Tibial artery (tissue), 4 donors: Measurements from ENCODE around the gene PDP2.
A peak's percentile ranks its signal among the peaks of the same experiment; 100 is the strongest.

ENCODE experiments used
- DNase-seq, 2 donors: peaks; one replicate each; pipeline ENCODE4 v3.0.0-alpha.2; 2019
- H3K27ac ChIP-seq, 2 donors: fragments of 200-600 bp; sonication (generic) in 1 of 2; 1 replicate in 1 of 2; 2 replicates in 1 of 2; pipeline ENCODE4 v1.5.1; 2018 to 2019; ENCODE audit warnings: mild to moderate bottlenecking in 1 of 2
- H3K27me3 ChIP-seq, 2 donors: fragments of 200-600 bp; sonication (generic) in 1 of 2; one replicate each; pipeline versions ENCODE4 v1.5.1 to v1.6.0; 2016 to 2019
- H3K36me3 ChIP-seq, 3 donors: fragments of 200-600 bp; sonication (generic) in 2 of 3; one replicate each; pipeline ENCODE4 v1.5.1; 2016 to 2019; ENCODE audit warnings: mild to moderate bottlenecking in 2 of 3
- H3K4me1 ChIP-seq, 4 donors: fragments of 200-600 bp; sonication (generic) in 2 of 4; 1 replicate in 3 of 4; 2 replicates in 1 of 4; pipeline ENCODE4 v1.5.1; 2016 to 2019
- H3K4me3 ChIP-seq, 2 donors: fragments of 200-600 bp; sonication (generic) in 1 of 2; 1 replicate in 1 of 2; 2 replicates in 1 of 2; pipeline ENCODE4 v1.5.1; 2018 to 2019; ENCODE audit warnings: mild to moderate bottlenecking in 2 of 2
- H3K9me3 ChIP-seq, 3 donors: fragments of 200-600 bp; sonication (generic) in 1 of 3; one replicate each; pipeline ENCODE4 v1.5.1; 2016 to 2019
- intact Hi-C: fragments of 100-400 bp; cut with DNase I; formaldehyde crosslinking; loops from one replicate; pipeline ENCODE4 v1.15.0; 2023; ENCODE audit warnings: low total_unique reads
- TF ChIP-seq, protein P1 (sequence below), 2 experiments: fragments of 200-600 bp in 1 of 2; fragments of 450-650 bp in 1 of 2; IDR thresholded peaks; one replicate each; pipeline ENCODE4 v1.5.1; 2017 to 2019; ENCODE audit warnings: antibody characterized with exemption in 2 of 2, mild to moderate bottlenecking in 1 of 2, moderate library complexity in 1 of 2

The PDP2 gene

DNA sequence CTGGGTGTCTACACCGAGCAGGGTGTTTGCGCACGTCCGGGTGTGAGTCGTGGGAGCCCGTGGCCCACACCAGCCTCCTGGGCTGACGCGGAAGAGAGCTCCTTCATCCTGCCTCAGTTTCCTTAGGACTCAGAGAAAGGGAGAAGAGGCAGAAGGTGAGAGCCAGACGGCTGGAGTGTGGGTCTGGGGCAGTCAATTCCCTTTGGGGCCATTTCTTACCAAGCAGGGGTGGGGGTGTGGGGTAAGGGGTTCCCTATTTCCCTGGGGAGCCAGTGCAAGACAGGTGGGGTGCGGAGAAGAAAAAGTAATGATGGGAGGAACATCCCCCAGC, 35.3 kb upstream of the PDP2 start:
- no peak for DNase-seq
- Histone ChIP-seq H3K9me3 (no peaks in the 10 kb centered on the region), H3K4me1 (peaks cover 8 to 23% (median 22%) of the 10 kb centered on the region in 4 donors), H3K27ac (no peak overlapping the region), H3K4me3 (peak overlapping the region; percentile 28 to 43), H3K27me3 (peaks cover 6 to 33% of the 10 kb centered on the region in 2 donors), H3K36me3 (no peaks in the 10 kb centered on the region)
- intact Hi-C loops: no loop called here
- TF ChIP-seq, protein P1, sequence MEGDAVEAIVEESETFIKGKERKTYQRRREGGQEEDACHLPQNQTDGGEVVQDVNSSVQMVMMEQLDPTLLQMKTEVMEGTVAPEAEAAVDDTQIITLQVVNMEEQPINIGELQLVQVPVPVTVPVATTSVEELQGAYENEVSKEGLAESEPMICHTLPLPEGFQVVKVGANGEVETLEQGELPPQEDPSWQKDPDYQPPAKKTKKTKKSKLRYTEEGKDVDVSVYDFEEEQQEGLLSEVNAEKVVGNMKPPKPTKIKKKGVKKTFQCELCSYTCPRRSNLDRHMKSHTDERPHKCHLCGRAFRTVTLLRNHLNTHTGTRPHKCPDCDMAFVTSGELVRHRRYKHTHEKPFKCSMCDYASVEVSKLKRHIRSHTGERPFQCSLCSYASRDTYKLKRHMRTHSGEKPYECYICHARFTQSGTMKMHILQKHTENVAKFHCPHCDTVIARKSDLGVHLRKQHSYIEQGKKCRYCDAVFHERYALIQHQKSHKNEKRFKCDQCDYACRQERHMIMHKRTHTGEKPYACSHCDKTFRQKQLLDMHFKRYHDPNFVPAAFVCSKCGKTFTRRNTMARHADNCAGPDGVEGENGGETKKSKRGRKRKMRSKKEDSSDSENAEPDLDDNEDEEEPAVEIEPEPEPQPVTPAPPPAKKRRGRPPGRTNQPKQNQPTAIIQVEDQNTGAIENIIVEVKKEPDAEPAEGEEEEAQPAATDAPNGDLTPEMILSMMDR (IDR thresholded peaks at IDR 0.05): no peak

GRCh38 chr16:66845791-66846221, 34.5 kb upstream of the PDP2 start:
- no peak overlapping the region for H3K4me3 ChIP-seq
- intact Hi-C loops: no loop called here
- H3K27ac ChIP-seq: no peak overlapping the region
- H3K36me3 ChIP-seq: no peaks in the 10 kb centered on the region
- DNase-seq: no peak
- H3K4me1 ChIP-seq: peaks cover 8 to 23% (median 22%) of the 10 kb centered on the region in 4 donors
- TF ChIP-seq, protein P1 (IDR thresholded peaks at IDR 0.05): no peak
- no peaks in the 10 kb centered on the region for H3K9me3 ChIP-seq
- H3K27me3 ChIP-seq: peaks cover 6 to 33% of the 10 kb centered on the region in 2 donors

- intact Hi-C loops: no loop called here
- peaks cover 6 to 36% of the 10 kb centered on the region in 2 donors for H3K27me3 ChIP-seq
- no peak for DNase-seq
- H3K36me3 ChIP-seq: no peaks in the 10 kb centered on the region
- peaks cover 8 to 23% (median 22%) of the 10 kb centered on the region in 4 donors for H3K4me1 ChIP-seq
- H3K27ac ChIP-seq: no peak overlapping the region
- TF ChIP-seq, protein P1 (IDR thresholded peaks at IDR 0.05): no peak
- H3K4me3 ChIP-seq: no peak overlapping the region
- no peaks in the 10 kb centered on the region for H3K9me3 ChIP-seq
These were observed 34.0 kb upstream of the PDP2 start for GRCh38 chr16:66846266-66846665.

- intact Hi-C loops: no loop called here
- Histone ChIP-seq H3K4me1 (peaks cover 8 to 23% (median 22%) of the 10 kb centered on the region in 4 donors), H3K9me3 (no peaks in the 10 kb centered on the region), H3K27ac (no peak overlapping the region), H3K4me3 (no peak overlapping the region), H3K36me3 (no peaks in the 10 kb centered on the region), H3K27me3 (peaks cover 6 to 37% of the 10 kb centered on the region in 2 donors)
- TF ChIP-seq, protein P1 (IDR thresholded peaks at IDR 0.05): no peak
- DNase-seq: peak in 1 of 2 donors; percentile 23
These were observed 33.5 kb upstream of the PDP2 start for GRCh38 chr16:66846831-66847230.

GRCh38 chr16:66847533-66848067, 32.7 kb upstream of the PDP2 start:
- H3K9me3 ChIP-seq: no peaks in the 10 kb centered on the region
- no peaks in the 10 kb centered on the region for H3K36me3 ChIP-seq
- peaks cover 6 to 37% of the 10 kb centered on the region in 2 donors for H3K27me3 ChIP-seq
- H3K4me3 ChIP-seq: no peak overlapping the region
- TF ChIP-seq, protein P1 (IDR thresholded peaks at IDR 0.05): no peak
- DNase-seq: no peak
- H3K4me1 ChIP-seq: peaks cover 8 to 23% (median 22%) of the 10 kb centered on the region in 4 donors
- no peak overlapping the region for H3K27ac ChIP-seq
- intact Hi-C loops: no loop called here

GRCh38 chr16:66848172-66848571, 32.1 kb upstream of the PDP2 start:
- DNase-seq: no peak
- Histone ChIP-seq H3K27me3 (peaks cover 6 to 33% of the 10 kb centered on the region in 2 donors), H3K36me3 (no peaks in the 10 kb centered on the region), H3K27ac (no peak overlapping the region), H3K9me3 (no peaks in the 10 kb centered on the region), H3K4me1 (peaks cover 8 to 23% (median 22%) of the 10 kb centered on the region in 4 donors), H3K4me3 (no peak overlapping the region)
- TF ChIP-seq, protein P1 (IDR thresholded peaks at IDR 0.05): no peak
- intact Hi-C loops: no loop called here
